Aorta (tissue), 5 donors: ENCODE data around the gene DOCK3. TPM values are rescaled to one million over a fixed set of nuclear protein-coding genes. Genes with fewer than 3 reads are reported as not detected.
A peak's percentile ranks its signal among the peaks of the same experiment; 100 is the strongest.
"Not testable (repeated sequence)": the region's sequence is repeated elsewhere in the genome, so short reads cannot be mapped to it uniquely, and the experiment has no call there.

Experiments
- ATAC-seq: fragments of 200-7000 bp; cut with Tn5 transposase; one replicate; pipeline ENCODE4 v1.9.1; 2022; ENCODE audit warnings: moderate library complexity; ENCODE audit not compliant: low FRiP score
- DNase-seq, 2 donors: peaks; one replicate each; pipeline ENCODE4 v3.0.0-alpha.2; 2020
- H3K27ac ChIP-seq, 2 donors: one replicate each; pipeline ENCODE4 v1.5.1; 2013; ENCODE audit warnings: low read length in 2 of 2, mild to moderate bottlenecking in 2 of 2, moderate library complexity in 2 of 2, control low read depth in 1 of 2, inconsistent platforms in 1 of 2, low read depth in 1 of 2
- H3K27me3 ChIP-seq, 2 donors: one replicate each; pipeline ENCODE4 v1.6.1; 2013; ENCODE audit warnings: control low read depth in 1 of 2, low read length in 1 of 2, mild to moderate bottlenecking in 1 of 2, moderate library complexity in 1 of 2; ENCODE audit not compliant: insufficient read depth in 2 of 2, control insufficient read depth in 1 of 2
- H3K36me3 ChIP-seq, 2 donors: one replicate each; pipeline ENCODE4 v1.6.1; 2013; ENCODE audit warnings: control low read depth in 1 of 2, low read length in 1 of 2, mild to moderate bottlenecking in 1 of 2; ENCODE audit not compliant: insufficient read depth in 2 of 2, control insufficient read depth in 1 of 2
- H3K4me1 ChIP-seq, 2 donors: one replicate each; pipeline ENCODE4 v1.6.1; 2013; ENCODE audit warnings: low read length in 2 of 2, control low read depth in 1 of 2, mild to moderate bottlenecking in 1 of 2, moderate library complexity in 1 of 2; ENCODE audit not compliant: insufficient read depth in 2 of 2, control insufficient read depth in 1 of 2
- H3K4me3 ChIP-seq, 2 donors: one replicate each; pipeline ENCODE4 v1.5.1; 2013; ENCODE audit warnings: low read length in 2 of 2, control low read depth in 1 of 2, mild to moderate bottlenecking in 1 of 2
- H3K9me3 ChIP-seq: one replicate; pipeline ENCODE4 v1.6.1; 2013; ENCODE audit warnings: mild to moderate bottlenecking, low read length; ENCODE audit not compliant: control insufficient read depth
- WGBS, 2 donors: extraction: QIAGEN DNeasy Blood & Tissue Kit; methylation state at CpG; one replicate each; pipeline ENCODE4 v1.1.7; 2013; 5-methylcytosine and 5-hydroxymethylcytosine counted together
- intact Hi-C, 2 donors: fragments of 100-400 bp; cut with DNase I; formaldehyde crosslinking; loops; one replicate each; pipeline versions ENCODE4 v1.14.2 to v1.15.0; 2022
- polyA plus RNA-seq, 2 donors: library from polyadenylated mRNA; stranded (reverse); fragments of 200-250 nt; gene quantifications; one replicate each; pipeline ENCODE4 v1.2.3, GENCODE V29; 2013
- total RNA-seq, 2 donors: library from RNA; stranded (reverse); fragmentation: NEBNext Ultra II Directional; extraction: Animal tissue kit (Norgen Biotek cat#: 25700); gene quantifications; one replicate each; pipeline ENCODE4 v1.2.1, GENCODE V29; 2021
- donor health status: healthy with polysubstance abuse.
- donor health status: Bipolar disorder and iron deficiency.
- donor health status: DM: no; HTN: no; CAD: no.
- donor health status: DM: no; HTN: no; CAD: no.
- donor health status: DM: yes; HTN: yes; CAD: no.

The DOCK3 gene
- total and polyA plus RNA-seq, 4 donors = 0.31 to 0.97 (median 0.55) TPM

- no peaks in the 10 kb centered on the region for H3K27me3 ChIP-seq
- WGBS, 2 donors = 7 to 11% methylated on average over 1 of the region's 1 CpG
- no peak overlapping the region for H3K27ac ChIP-seq
- ATAC-seq (no peak), DNase-seq (no peak)
- no peaks in the 10 kb centered on the region for H3K36me3 ChIP-seq
- H3K9me3 ChIP-seq = no peaks in the 10 kb centered on the region
- H3K4me3 ChIP-seq = no peak overlapping the region
- intact Hi-C loops = no loop called here
- H3K4me1 ChIP-seq = no peaks in the 10 kb centered on the region
These were observed 382.4 kb downstream of the DOCK3 start for GRCh38 chr3:51057121-51057520.

DNA sequence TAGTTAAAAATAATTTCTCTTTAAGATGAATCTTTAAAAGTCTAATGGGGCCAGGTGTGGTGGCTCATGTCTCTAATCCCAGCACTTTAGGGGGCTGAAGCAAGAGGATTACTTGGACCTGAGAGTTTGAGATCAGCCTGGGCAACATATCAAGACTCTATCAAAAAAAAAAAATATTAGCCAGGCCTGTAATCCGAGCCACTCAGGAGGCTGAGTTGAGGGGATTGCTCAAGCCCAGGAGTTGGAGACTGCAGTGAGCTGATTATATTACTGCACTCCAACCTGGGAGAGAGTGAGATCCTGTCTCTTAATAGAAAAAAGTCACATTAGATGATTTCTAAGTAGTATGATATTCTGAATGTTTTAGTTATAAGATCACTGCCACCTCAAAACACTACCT, 388.3 kb downstream of the DOCK3 start:
- no peak for DNase-seq
- Histone ChIP-seq H3K27ac (no peak overlapping the region), H3K9me3 (no peaks in the 10 kb centered on the region), H3K4me3 (no peak overlapping the region), H3K27me3 (no peaks in the 10 kb centered on the region), H3K36me3 (no peaks in the 10 kb centered on the region), H3K4me1 (no peaks in the 10 kb centered on the region)
- 14 to 27% methylated on average over 1 of the region's 1 CpG for WGBS, 2 donors
- intact Hi-C loops = no loop called here
- ATAC-seq = no peak

DNA sequence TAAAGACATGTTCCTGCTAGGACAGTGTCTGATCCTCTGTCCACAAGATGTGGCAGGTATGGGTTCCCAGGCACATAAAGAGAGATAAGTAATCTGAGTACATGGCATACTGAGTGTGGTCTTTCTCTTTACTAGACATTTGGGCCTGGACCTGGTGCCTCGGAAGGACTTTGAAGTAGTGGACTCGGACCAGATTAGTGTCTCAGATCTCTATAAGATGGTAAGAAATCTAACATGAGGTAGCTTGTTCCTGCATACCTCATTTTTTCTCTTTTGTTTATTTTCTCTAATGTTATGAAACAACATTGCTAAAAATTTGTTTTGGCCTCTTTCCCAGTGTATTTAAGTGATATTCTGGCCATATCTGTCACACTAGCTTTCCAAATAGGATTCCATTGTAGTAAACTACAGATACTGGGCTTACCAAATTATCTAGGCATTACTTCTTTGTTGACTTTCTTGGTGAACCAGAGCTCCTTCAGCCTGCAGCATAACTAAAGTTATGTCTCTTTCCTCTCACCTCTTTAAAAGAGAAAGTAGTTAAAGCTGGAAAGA, 400.6 kb downstream of the DOCK3 start:
- Histone ChIP-seq H3K27me3 (no peaks in the 10 kb centered on the region), H3K36me3 (no peaks in the 10 kb centered on the region), H3K27ac (no peak overlapping the region), H3K4me1 (no peaks in the 10 kb centered on the region), H3K4me3 (no peak overlapping the region), H3K9me3 (no peaks in the 10 kb centered on the region)
- WGBS, 2 donors = 65 to 69% methylated on average over 2 of the region's 2 CpGs
- DNase-seq (no peak), ATAC-seq (no peak)
- intact Hi-C loops = no loop called here

GRCh38 chr3:51082363-51082762, 407.6 kb downstream of the DOCK3 start:
- H3K36me3 ChIP-seq = no peaks in the 10 kb centered on the region
- H3K4me1 ChIP-seq = no peaks in the 10 kb centered on the region
- intact Hi-C loops = no loop called here
- no peak overlapping the region for H3K4me3 ChIP-seq
- no peaks in the 10 kb centered on the region for H3K27me3 ChIP-seq
- H3K9me3 ChIP-seq = peaks cover 1% of the 10 kb centered on the region
- 82 to 89% methylated on average over 2 of the region's 2 CpGs for WGBS, 2 donors
- no peak overlapping the region for H3K27ac ChIP-seq
- DNase-seq (no peak), ATAC-seq (no peak)

GRCh38 chr3:51083490-51083889, 408.8 kb downstream of the DOCK3 start:
- DNase-seq (no peak), ATAC-seq (no peak)
- no peaks in the 10 kb centered on the region for H3K27me3 ChIP-seq
- no peak overlapping the region for H3K27ac ChIP-seq
- H3K4me3 ChIP-seq = no peak overlapping the region
- H3K9me3 ChIP-seq = peaks cover 1% of the 10 kb centered on the region
- H3K36me3 ChIP-seq = no peaks in the 10 kb centered on the region
- intact Hi-C loops = no loop called here
- no peaks in the 10 kb centered on the region for H3K4me1 ChIP-seq
- WGBS, 2 donors = 91 to 96% methylated on average over 2 of the region's 2 CpGs

GRCh38 chr3:51092141-51092540, 417.4 kb downstream of the DOCK3 start:
- DNase-seq, H3K27me3 ChIP-seq, H3K27ac ChIP-seq, H3K36me3 ChIP-seq, H3K4me1 ChIP-seq, intact Hi-C loops, H3K4me3 ChIP-seq, H3K9me3 ChIP-seq, ATAC-seq: not testable (repeated sequence)
- 50 to 59% methylated on average over 6 of the region's 6 CpGs for WGBS, 2 donors

DNA sequence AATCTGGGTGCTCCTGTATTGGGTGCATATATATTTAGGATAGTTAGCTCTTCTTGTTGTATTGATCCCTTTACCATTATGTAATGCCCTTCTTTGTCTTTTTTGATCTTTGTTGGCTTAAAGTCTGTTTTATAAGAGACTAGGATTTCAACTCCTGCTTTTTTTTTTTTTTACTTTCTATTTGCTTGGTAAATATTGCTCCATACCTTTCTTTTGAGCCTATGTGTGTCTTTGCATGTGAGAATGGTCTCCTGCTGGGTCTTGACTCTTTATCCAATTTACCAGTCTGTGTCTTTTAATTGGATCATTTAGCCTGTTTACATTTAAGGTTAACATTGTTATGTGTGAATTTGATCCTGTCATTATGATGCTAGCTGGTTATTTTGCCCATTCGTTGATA, 420.1 kb downstream of the DOCK3 start:
- H3K36me3 ChIP-seq, H3K4me3 ChIP-seq, ATAC-seq, intact Hi-C loops, H3K27me3 ChIP-seq, DNase-seq, H3K9me3 ChIP-seq, H3K4me1 ChIP-seq, H3K27ac ChIP-seq: not testable (repeated sequence)
- 32 to 33% methylated on average over 1 of the region's 1 CpG for WGBS, 2 donors

DNA sequence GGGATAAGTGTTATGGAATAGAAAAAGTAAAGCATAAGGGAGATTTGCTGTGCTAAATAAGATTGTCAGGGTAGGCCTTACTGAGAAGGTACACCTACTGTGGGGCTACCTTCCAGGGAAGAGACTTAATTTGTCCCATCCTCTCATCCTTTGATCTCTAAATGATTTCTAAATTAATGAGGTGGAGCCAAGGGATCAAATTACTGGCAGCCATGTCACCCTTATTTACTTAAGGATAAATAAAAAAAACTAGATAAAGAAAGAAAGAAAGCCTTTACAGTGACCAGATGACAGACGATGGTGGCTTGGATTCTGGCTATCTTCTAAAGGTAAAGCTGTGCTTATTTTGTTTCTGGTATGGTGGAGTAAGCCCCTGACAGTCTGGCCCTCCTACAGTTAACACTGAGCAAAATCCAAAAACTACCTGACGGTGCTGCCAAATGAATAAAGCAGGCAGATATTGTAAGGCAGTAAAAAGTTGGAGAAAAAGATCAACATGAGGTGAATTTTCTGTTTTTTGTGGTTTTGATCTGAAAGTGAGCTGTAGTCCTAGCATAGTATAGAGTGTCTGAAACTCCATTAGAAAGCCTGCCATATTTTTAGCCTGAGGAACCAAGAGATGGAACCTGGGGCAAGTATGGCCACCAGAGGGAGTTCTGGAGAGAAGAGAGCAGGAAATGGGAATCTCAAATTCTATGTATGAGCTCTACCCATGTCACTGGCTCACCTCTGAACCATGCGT, 425.2 kb downstream of the DOCK3 start:
- intact Hi-C loops = loop anchor here in 1 of 2 donors (5.0 kb wide), 1 partner anchor 272 kb away; no protein-coding TSS in a partner anchor
- Histone ChIP-seq H3K4me3 (no peak overlapping the region), H3K9me3 (no peaks in the 10 kb centered on the region), H3K27ac (no peak overlapping the region), H3K4me1 (no peaks in the 10 kb centered on the region), H3K27me3 (no peaks in the 10 kb centered on the region), H3K36me3 (no peaks in the 10 kb centered on the region)
- no peak for ATAC-seq
- peak in 1 of 2 donors; percentile 52 for DNase-seq
- WGBS, 2 donors = 50 to 52% methylated on average over 3 of the region's 3 CpGs

- Histone ChIP-seq H3K4me1 (no peaks in the 10 kb centered on the region), H3K4me3 (no peak overlapping the region), H3K9me3 (no peaks in the 10 kb centered on the region), H3K36me3 (no peaks in the 10 kb centered on the region), H3K27ac (no peak overlapping the region), H3K27me3 (no peaks in the 10 kb centered on the region)
- DNase-seq = no peak
- intact Hi-C loops = loop anchor here in 1 of 2 donors (5.0 kb wide), 1 partner anchor 272 kb away; no protein-coding TSS in a partner anchor
- WGBS, 2 donors = 45% methylated on average over 1 of the region's 1 CpG
- no peak for ATAC-seq
These were observed 425.8 kb downstream of the DOCK3 start for GRCh38 chr3:51100536-51100851.
